Activated gamma-delta T cell (primary cell): Measurements from ENCODE around the gene KCP.

Source experiments
- DNase-seq: peaks from one replicate; lab custom pipeline; 2025; lab: John Stamatoyannopoulos, UW

The KCP gene

GRCh38 chr7:128874140-128875031 is 36.1 kb downstream of the KCP start:
- no peak for DNase-seq

DNA sequence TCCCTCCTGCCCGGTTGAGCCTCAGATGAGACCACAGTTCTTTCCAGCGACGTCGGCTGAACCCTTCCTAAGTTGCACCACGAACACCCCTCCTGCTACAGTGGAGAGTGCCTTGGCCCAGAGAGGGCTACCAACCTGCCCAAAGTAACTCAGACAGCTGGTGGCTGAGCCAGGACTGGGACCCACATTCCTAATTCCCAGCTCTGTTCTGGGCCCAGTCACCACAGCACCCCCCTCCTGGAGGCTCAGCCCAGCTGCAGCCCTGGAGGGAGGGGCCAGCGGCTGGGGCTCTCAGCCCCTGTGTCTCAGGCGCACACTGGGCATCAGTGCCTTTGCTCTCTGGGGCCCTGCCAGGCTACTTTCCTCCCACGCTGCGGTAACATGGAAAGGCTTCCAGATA is 37.3 kb downstream of the KCP start:
- DNase-seq = no peak

DNA sequence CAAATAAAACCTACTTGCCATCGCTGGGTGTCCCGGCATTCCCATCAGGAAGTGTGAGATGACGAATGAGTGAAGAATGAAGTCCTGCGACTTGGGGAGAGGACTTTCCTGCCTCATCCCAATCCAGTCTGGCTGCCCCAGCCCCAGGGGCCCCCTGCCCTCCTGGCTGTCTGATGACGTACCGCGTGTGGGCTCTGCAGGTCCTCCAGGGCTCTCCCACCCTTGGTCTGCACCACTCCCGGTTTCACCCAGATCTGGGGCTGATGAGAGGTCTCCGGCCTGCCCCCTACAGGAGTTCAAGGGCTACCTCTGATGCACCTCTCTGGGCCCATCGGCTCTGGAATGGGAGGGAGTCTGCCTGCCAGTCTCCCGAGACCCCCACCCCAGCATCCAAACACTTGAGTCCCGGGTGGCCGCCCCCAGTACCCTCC is 38.1 kb downstream of the KCP start:
- DNase-seq = no peak

DNA sequence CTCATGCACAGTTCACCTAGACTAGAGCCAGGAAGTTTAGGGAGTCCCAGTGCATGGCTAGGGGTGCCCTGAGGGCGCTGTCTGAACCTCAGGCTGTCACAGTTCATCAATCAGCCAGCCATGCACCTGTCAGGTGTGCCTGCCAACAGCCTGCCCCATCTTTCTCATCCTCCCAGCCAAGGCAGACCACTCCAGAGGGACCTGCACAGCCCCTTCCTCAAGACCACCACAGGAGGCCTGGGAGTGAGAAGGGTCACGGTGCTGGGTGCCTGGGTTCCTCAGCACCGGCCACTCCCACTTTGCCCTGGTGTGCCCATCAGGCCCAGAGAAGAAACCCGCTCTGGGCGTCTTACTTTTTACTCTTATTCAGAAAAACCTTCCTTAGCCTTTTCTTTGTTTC is 39.5 kb downstream of the KCP start:
- no peak for DNase-seq

DNA sequence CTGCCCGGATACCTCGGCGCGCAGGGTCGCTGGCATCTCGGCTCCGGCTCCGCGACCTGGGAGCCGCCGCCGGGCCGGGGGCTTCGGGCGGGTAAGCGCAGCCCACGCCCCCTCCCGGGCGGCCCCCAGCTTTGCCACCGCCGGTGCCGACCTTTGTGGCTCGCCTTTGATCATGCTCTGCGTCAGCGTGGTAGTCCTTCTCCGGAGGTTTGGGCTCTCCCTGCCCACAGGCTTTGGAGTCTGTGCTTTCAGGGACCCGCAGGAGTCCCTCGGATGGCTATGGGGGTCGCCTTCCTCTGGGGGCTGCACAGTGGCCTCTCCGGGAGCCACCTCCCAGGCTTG is 40.6 kb downstream of the KCP start:
- no peak for DNase-seq

GRCh38 chr7:128869138-128869943 is 41.2 kb downstream of the KCP start:
- peak; percentile 28 for DNase-seq

DNA sequence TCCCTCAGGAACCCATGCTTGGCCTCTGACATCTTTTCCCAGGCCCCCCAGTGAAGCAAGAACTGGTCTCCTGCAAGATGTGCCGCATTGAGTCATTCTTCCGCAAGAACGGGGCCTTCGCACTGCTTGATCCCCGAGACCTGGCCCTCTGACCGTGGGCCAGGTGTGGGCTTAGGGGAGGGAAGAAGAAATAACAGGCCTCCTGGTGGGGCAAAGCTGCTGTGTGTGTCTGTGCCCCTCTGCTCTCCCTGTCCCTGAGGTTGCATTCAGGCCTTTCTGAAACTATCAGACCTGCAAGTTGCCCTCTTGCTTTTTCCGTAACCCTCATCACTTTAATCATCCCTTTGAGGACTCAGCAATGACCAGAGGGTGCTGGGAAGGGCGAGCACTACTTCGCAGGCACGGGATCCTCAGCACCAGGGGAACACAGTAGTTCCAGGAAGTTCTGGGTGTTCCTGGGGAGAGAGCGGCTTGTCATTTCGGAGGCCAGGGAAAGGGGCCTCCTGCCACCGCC is 41.8 kb downstream of the KCP start:
- DNase-seq = no peak

DNA sequence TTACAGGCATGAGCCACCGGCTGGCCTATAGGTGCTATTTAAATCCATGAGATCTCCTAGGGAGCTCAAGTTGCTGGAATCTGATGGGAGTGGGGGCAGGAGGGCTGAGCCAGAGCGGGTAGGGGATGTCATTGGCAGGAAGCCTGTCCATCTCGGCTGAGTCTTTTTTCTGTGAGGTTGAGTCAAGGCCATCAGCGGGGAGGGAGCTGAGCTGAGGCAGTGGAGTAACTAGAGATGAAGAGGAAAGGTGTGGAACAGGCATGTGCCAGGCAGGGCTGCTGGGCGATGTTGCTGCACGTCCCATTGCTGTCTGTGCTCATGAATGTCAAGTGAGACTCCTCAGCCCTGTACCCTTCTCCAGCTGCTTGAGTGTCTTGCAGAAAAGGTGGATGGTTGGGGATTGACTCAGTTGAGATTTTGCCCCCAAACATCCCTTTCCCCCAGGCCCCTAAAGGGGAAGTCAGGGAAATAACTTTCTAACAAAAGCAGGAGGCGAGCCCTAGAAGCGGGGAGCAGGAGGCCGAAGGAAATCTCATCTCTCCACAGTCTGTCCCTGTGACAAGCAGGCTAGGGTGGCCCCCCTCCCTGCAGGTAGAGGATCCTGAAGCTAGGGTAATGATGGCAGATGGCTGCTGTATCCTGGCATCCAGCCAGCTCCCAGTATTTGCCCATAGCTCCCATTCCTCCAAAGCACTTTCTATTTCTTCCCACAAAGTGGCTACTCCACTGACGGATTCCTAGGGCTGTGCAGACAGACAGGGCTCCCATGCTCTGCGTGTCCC is 42.5 kb downstream of the KCP start:
- DNase-seq = no peak

DNA sequence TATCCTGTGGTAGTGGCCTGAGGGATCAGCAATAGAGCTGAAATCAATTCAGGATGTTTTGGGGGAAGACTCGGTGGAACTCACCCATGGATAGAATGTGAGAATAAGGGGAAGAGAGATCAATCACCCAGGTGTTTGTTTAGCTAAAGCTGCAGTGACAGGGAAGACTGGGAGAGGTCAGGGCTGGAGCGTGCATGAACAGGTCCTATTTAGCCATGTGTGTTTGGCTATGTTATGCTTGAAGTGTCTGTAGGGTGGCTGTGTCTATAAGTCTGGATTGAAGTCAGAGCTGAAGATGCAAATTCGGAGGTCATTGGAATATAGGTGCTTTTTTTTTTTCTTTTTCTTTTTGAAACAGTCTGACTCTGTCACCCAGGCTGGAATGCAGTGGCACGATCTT is 43.3 kb downstream of the KCP start:
- DNase-seq = no peak

DNA sequence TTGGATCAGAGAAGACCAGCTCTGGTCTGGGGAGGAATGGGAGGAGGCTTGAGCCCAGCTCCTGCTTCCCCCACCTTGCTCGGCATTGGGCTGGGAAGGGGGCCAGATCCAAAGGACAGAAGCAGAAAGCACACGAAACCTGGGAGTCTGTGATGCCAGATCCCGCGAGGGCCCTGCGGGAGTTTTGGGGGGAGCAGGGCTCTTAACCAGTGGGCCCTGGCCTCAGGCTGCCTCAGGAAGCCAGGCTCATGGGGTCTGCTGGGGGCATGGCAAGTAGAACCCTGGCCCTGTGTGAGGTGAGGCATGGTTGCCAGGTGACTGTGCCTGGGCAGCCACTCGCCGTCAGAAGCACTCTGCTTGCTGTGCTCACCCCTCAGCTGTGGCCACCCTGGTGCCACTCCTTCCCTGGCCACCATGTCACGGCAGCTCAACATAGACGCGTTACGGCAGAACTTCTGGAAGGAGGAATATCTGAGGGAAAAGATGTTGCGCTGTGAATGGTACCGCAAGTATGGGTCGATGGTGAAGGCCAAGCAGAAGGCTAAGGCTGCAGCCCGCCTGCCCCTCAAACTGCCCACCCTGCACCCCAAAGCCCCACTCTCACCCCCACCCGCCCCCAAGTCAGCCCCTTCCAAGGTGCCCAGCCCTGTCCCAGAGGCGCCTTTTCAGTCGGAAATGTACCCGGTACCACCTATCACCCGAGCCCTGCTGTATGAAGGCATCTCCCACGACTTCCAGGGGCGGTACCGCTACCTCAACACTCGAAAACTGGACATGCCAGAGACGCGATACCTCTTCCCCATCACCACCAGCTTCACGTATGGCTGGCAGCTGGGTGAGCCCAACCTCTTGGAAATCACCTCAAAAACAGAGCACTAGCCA is 44.3 kb downstream of the KCP start:
- DNase-seq = no peak

DNA sequence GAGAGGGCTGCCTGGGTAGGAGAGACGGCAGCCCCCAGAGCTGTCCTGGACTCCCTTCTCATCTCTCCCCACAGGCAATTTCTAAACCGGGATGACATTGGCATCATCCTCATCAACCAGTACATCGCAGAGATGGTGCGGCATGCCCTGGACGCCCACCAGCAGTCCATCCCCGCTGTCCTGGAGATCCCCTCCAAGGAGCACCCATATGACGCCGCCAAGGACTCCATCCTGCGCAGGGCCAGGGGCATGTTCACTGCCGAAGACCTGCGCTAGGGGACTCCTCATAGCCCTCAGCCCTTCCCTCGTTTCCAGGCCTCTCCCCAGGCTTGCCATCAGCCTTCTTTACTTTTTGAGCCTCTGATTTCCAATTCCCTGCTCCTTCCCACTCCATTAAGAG is 45.2 kb downstream of the KCP start:
- DNase-seq = no peak

- no peak for DNase-seq
Observed at GRCh38 chr7:128863433-128863989, 47.0 kb downstream of the KCP start.

- DNase-seq = peak; percentile 91
Observed at GRCh38 chr7:128862571-128863432, 47.7 kb downstream of the KCP start, which contains the start of gene ATP6V1F. ATP6V1F (plus strand) TSS chr7:128862856; CDS start chr7:128862905, 49 bp downstream.

GRCh38 chr7:128861957-128862570 is 48.4 kb downstream of the KCP start:
- DNase-seq = no peak

- no peak for DNase-seq
Observed at GRCh38 chr7:128860158-128861073, 50.1 kb downstream of the KCP start.

GRCh38 chr7:128859232-128860157 is 51.0 kb downstream of the KCP start:
- DNase-seq = no peak
